HEK293T (cell line): ENCODE data around the gene CAPRIN2.
A peak's percentile ranks its signal among the peaks of the same experiment; 100 is the strongest.

Experiments used
- CTCF ChIA-PET: fragments of 350-600 bp; formaldehyde crosslinking; extraction: SDS; loops from one replicate; lab custom pipeline; 2021; ENCODE audit warnings: antibody characterized with exemption, inconsistent platforms; lab: Yijun Ruan, JAX
- POLR2A ChIA-PET: fragments of 350-600 bp; formaldehyde crosslinking; extraction: SDS; loops from one replicate; lab custom pipeline; 2020; ENCODE audit warnings: antibody characterized with exemption, inconsistent platforms; lab: Yijun Ruan, JAX
- DNase-seq: peaks from one replicate; pipeline ENCODE4 v3.0.0; 2012; ENCODE audit warnings: mixed read lengths; ENCODE audit errors: extremely low spot score
- BHLHE40 ChIP-seq: fragments of 450-650 bp; IDR thresholded peaks from 2 replicates; pipeline ENCODE4 v1.6.1; 2016; ENCODE audit warnings: mild to moderate bottlenecking, moderate library complexity, borderline replicate concordance
- CTBP1 ChIP-seq: fragments of 450-650 bp; IDR thresholded peaks from 2 replicates; pipeline ENCODE4 v1.6.1; 2016; ENCODE audit warnings: borderline replicate concordance
- ELF4 ChIP-seq: fragments of 450-650 bp; IDR thresholded peaks from 2 replicates; pipeline ENCODE4 v1.6.1; 2017; ENCODE audit warnings: antibody characterized with exemption
- FOXA1 ChIP-seq: fragments of 450-650 bp; IDR thresholded peaks from 2 replicates; pipeline ENCODE4 v1.6.1; 2016; ENCODE audit warnings: mild to moderate bottlenecking
- FOXK2 ChIP-seq: fragments of 450-650 bp; IDR thresholded peaks from 2 replicates; pipeline ENCODE4 v1.6.1; 2016; ENCODE audit warnings: mild to moderate bottlenecking
- FOXM1 ChIP-seq: fragments of 450-650 bp; IDR thresholded peaks from 2 replicates; pipeline ENCODE4 v1.6.1; 2017; ENCODE audit warnings: mild to moderate bottlenecking, borderline replicate concordance
- HDGF ChIP-seq: fragments of 450-650 bp; IDR thresholded peaks from 2 replicates; pipeline ENCODE4 v1.6.1; 2017; ENCODE audit warnings: antibody characterized with exemption, borderline replicate concordance
- L3MBTL2 ChIP-seq: fragments of 450-650 bp; conservative IDR thresholded peaks from 2 replicates; pipeline ENCODE4 v1.6.1; 2016; ENCODE audit warnings: mild to moderate bottlenecking
- LEF1 ChIP-seq: fragments of 450-650 bp; IDR thresholded peaks from 2 replicates; pipeline ENCODE4 v1.6.1; 2017; ENCODE audit warnings: mild to moderate bottlenecking, borderline replicate concordance
- NFRKB ChIP-seq: fragments of 450-650 bp; IDR thresholded peaks from 2 replicates; pipeline ENCODE4 v1.6.1; 2016; ENCODE audit warnings: mild to moderate bottlenecking, moderate library complexity
- PKNOX1 ChIP-seq: fragments of 450-650 bp; IDR thresholded peaks from 2 replicates; pipeline ENCODE4 v1.6.1; 2016
- SP1 ChIP-seq: fragments of 450-650 bp; IDR thresholded peaks from 2 replicates; pipeline ENCODE4 v1.6.1; 2017
- SUZ12 ChIP-seq: fragments of 450-650 bp; IDR thresholded peaks from 2 replicates; pipeline ENCODE4 v1.6.1; 2016; ENCODE audit warnings: mild to moderate bottlenecking
- TARDBP ChIP-seq: fragments of 450-650 bp; IDR thresholded peaks from 2 replicates; pipeline ENCODE4 v1.6.1; 2016
- ZNF384 ChIP-seq: fragments of 450-650 bp; IDR thresholded peaks from 2 replicates; pipeline ENCODE4 v1.6.1; 2016

CAPRIN2 gene

GRCh38 chr12:30695199-30696102, 59.3 kb downstream of the CAPRIN2 start, which contains the start of gene IPO8:
Gene IPO8 (minus strand): TSS chr12:30695869. CDS start chr12:30695647, 222 bp downstream.
- ChIA-PET CTCF (interaction anchor here (0.6 to 1.0 kb wide), 5 partner anchors 29 to 1924 kb away, joined by 3 to 4 read pairs (median 3); no protein-coding TSS in a partner anchor), POLR2A (interaction anchor here (0.8 to 1.5 kb wide), 10 partner anchors 10 to 101 kb away, joined by 3 to 7 read pairs (median 4); partner anchors contain the start of gene CAPRIN2)
- DNase-seq, result peak; percentile 87
- TF ChIP-seq PKNOX1, result no peak
- TF ChIP-seq CTBP1, result no peak
- no peak for TF ChIP-seq ZNF384
- TF ChIP-seq L3MBTL2, result peak; percentile 90
- TF ChIP-seq FOXA1, result no peak
- TF ChIP-seq NFRKB, result peak; percentile 56; the same call in 1 of the 2 replicates
- no peak for TF ChIP-seq FOXM1
- TF ChIP-seq FOXK2, result no peak
- no peak for TF ChIP-seq SP1
- TF ChIP-seq LEF1, result no peak

GRCh38 chr12:30694412-30695198, 60.1 kb downstream of the CAPRIN2 start:
- ChIA-PET CTCF (interaction anchor here (1.0 kb wide), 1 partner anchor 30 kb away, joined by 3 read pairs; no protein-coding TSS in a partner anchor), POLR2A (interaction anchor here (1.0 to 1.5 kb wide), 3 partner anchors 15 to 60 kb away, joined by 3 to 7 read pairs (median 3); partner anchors contain the start of gene CAPRIN2)
- peak; percentile 46; the same call in 1 of the 2 replicates for TF ChIP-seq L3MBTL2
- no peak for TF ChIP-seq PKNOX1
- no peak for TF ChIP-seq FOXK2
- TF ChIP-seq SP1, result no peak
- no peak for TF ChIP-seq ELF4
- TF ChIP-seq BHLHE40, result no peak
- TF ChIP-seq SUZ12, result no peak
- DNase-seq, result peak; percentile 45

GRCh38 chr12:30692470-30692869, 62.3 kb downstream of the CAPRIN2 start:
- no peak for DNase-seq
- TF ChIP-seq PKNOX1 (no peak), FOXM1 (no peak)
- ChIA-PET CTCF (no interaction called here), POLR2A (no interaction called here)

GRCh38 chr12:30691122-30691879, 63.5 kb downstream of the CAPRIN2 start:
- DNase-seq, result peak; percentile 17
- CTCF ChIA-PET, result no interaction called here
- TF ChIP-seq SUZ12, result no peak
- no peak for TF ChIP-seq HDGF
- TF ChIP-seq BHLHE40, result no peak
- TF ChIP-seq LEF1, result no peak
- no peak for TF ChIP-seq CTBP1
- POLR2A ChIA-PET, result no interaction called here

- ChIA-PET POLR2A (no interaction called here), CTCF (no interaction called here)
- DNase-seq, result no peak
- TF ChIP-seq FOXM1, result no peak
- no peak for TF ChIP-seq CTBP1
- TF ChIP-seq FOXA1, result no peak
- no peak for TF ChIP-seq ZNF384
- TF ChIP-seq SP1, result no peak
- TF ChIP-seq TARDBP, result no peak
These were observed 67.3 kb downstream of the CAPRIN2 start for GRCh38 chr12:30687265-30687986.
